ENCODE results near the gene RIT1. TPM values are rescaled to one million over a fixed set of nuclear protein-coding genes. Genes with fewer than 3 reads are reported as not detected.
"Not testable (repeated sequence)": the region's sequence is repeated elsewhere in the genome, so short reads cannot be mapped to it uniquely, and the experiment has no call there.

Gene RIT1
- total RNA-seq, 2 experiments from 2014 or later = 15.9 to 21.0 TPM

- no peak for TF ChIP-seq EZH2phosphoT487 (IDR thresholded peaks at IDR 0.05; ENCODE audit: borderline replicate concordance, low read depth, low read length)
- TF ChIP-seq, protein P1, sequence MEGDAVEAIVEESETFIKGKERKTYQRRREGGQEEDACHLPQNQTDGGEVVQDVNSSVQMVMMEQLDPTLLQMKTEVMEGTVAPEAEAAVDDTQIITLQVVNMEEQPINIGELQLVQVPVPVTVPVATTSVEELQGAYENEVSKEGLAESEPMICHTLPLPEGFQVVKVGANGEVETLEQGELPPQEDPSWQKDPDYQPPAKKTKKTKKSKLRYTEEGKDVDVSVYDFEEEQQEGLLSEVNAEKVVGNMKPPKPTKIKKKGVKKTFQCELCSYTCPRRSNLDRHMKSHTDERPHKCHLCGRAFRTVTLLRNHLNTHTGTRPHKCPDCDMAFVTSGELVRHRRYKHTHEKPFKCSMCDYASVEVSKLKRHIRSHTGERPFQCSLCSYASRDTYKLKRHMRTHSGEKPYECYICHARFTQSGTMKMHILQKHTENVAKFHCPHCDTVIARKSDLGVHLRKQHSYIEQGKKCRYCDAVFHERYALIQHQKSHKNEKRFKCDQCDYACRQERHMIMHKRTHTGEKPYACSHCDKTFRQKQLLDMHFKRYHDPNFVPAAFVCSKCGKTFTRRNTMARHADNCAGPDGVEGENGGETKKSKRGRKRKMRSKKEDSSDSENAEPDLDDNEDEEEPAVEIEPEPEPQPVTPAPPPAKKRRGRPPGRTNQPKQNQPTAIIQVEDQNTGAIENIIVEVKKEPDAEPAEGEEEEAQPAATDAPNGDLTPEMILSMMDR (conservative IDR thresholded peaks at IDR 0.05; ENCODE audit: low read length) = no peak
- no peaks in the 10 kb centered on the region for H3K9me2 ChIP-seq (ENCODE audit: insufficient read depth, low read length)
- H3K4me2 ChIP-seq (ENCODE audit: low read length) = 0 out of 2 replicates have a peak overlapping the region, but pooled peaks have one; percentile 10
- POLR2A ChIA-PET = interaction anchor here (0.6 to 1.5 kb wide), 8 partner anchors 10 to 62 kb away, joined by 3 to 6 read pairs (median 4); partner anchors contain the start of genes KHDC4 and SYT11
- no peaks in the 10 kb centered on the region for H3K9me3 ChIP-seq (ENCODE audit: low read length)
- CTCF ChIA-PET (ENCODE audit: unreplicated experiment) = no interaction called here
- H3K4me1 ChIP-seq (ENCODE audit: insufficient read depth, low read length, poor library complexity, severe bottlenecking) = peaks cover 17% of the 10 kb centered on the region
- H3K27ac ChIP-seq (ENCODE audit: low read depth, low read length, poor library complexity, severe bottlenecking) = peak overlapping the region; percentile 19
- H3K79me2 ChIP-seq (ENCODE audit: insufficient read depth, low read depth, low read length) = no peaks in the 10 kb centered on the region; the same call in 1 of the 2 replicates
- no peak overlapping the region for H3K4me3 ChIP-seq (ENCODE audit: low read depth, low read length, poor library complexity, severe bottlenecking)
- intact Hi-C loops (cut with micrococcal nuclease; ENCODE audit: unreplicated experiment) = no loop called here
- H3K36me3 ChIP-seq (ENCODE audit: insufficient read depth, low read length) = peaks cover 87% of the 10 kb centered on the region
- no TSS peak for BruUV-seq (replicated peaks)
- H4K20me1 ChIP-seq (ENCODE audit: insufficient read depth, low read length) = no peaks in the 10 kb centered on the region
- no peak for DNase-seq (ENCODE audit: low spot score)
- no peak overlapping the region for H2AFZ ChIP-seq (ENCODE audit: low read length)
Observed at GRCh38 chr1:155898888-155899287, 12.3 kb downstream of the RIT1 start.

DNA sequence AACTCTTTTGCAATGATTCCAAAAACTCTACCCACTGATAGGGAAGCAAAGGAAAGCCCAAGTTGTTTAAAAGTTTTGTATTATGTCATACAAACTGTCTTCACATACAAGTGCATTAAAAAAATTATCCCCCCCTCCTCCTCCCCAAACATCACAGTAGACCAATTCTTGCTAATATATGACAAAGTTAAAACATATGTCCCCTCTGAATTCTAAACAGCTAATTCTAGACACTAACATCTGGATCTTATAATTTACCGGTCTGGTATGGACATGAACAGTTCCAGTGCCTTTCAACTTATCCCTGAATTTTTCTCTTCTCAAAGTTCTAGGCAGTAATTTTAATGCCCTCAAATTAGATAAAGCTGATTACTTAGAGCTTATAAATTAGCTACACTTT lies 13.4 kb downstream of the RIT1 start:
- Histone ChIP-seq H3K4me3 (ENCODE audit: low read depth, low read length, poor library complexity, severe bottlenecking) (no peak overlapping the region), H3K79me2 (ENCODE audit: insufficient read depth, low read depth, low read length) (no peaks in the 10 kb centered on the region; the same call in 1 of the 2 replicates), H3K36me3 (ENCODE audit: insufficient read depth, low read length) (peaks cover 78% of the 10 kb centered on the region), H3K4me2 (ENCODE audit: low read length) (no peak overlapping the region), H3K4me1 (ENCODE audit: insufficient read depth, low read length, poor library complexity, severe bottlenecking) (peaks cover 27% of the 10 kb centered on the region), H3K27ac (ENCODE audit: low read depth, low read length, poor library complexity, severe bottlenecking) (no peak overlapping the region), H4K20me1 (ENCODE audit: insufficient read depth, low read length) (no peaks in the 10 kb centered on the region), H3K9me3 (ENCODE audit: low read length) (no peaks in the 10 kb centered on the region), H2AFZ (ENCODE audit: low read length) (no peak overlapping the region), H3K9me2 (ENCODE audit: insufficient read depth, low read length) (no peaks in the 10 kb centered on the region)
- TF ChIP-seq, protein P1 (conservative IDR thresholded peaks at IDR 0.05; ENCODE audit: low read length) = no peak
- no peak for TF ChIP-seq EZH2phosphoT487 (IDR thresholded peaks at IDR 0.05; ENCODE audit: borderline replicate concordance, low read depth, low read length)
- DNase-seq (ENCODE audit: low spot score) = no peak
- BruUV-seq (replicated peaks) = no TSS peak
- intact Hi-C loops (cut with micrococcal nuclease; ENCODE audit: unreplicated experiment) = no loop called here
- POLR2A ChIA-PET = interaction anchor here (0.6 to 1.5 kb wide), 7 partner anchors 11 to 136 kb away, joined by 3 to 6 read pairs (median 5); partner anchors contain the start of gene KHDC4
- CTCF ChIA-PET (ENCODE audit: unreplicated experiment) = no interaction called here

- H3K9me3 ChIP-seq (ENCODE audit: low read length); CTCF ChIA-PET (ENCODE audit: unreplicated experiment); H3K4me2 ChIP-seq (ENCODE audit: low read length); DNase-seq (ENCODE audit: low spot score); H3K27ac ChIP-seq (ENCODE audit: low read depth, low read length, poor library complexity, severe bottlenecking); intact Hi-C loops (cut with micrococcal nuclease; ENCODE audit: unreplicated experiment); H4K20me1 ChIP-seq (ENCODE audit: insufficient read depth, low read length); BruUV-seq (replicated peaks); H3K4me3 ChIP-seq (ENCODE audit: low read depth, low read length, poor library complexity, severe bottlenecking); POLR2A ChIA-PET; H3K79me2 ChIP-seq (ENCODE audit: insufficient read depth, low read depth, low read length); H2AFZ ChIP-seq (ENCODE audit: low read length); H3K9me2 ChIP-seq (ENCODE audit: insufficient read depth, low read length): not testable (repeated sequence)
- Histone ChIP-seq H3K4me1 (ENCODE audit: insufficient read depth, low read length, poor library complexity, severe bottlenecking) (peaks cover 27% of the 10 kb centered on the region), H3K36me3 (ENCODE audit: insufficient read depth, low read length) (peaks cover 69% of the 10 kb centered on the region)
Observed at GRCh38 chr1:155896476-155896875, 14.7 kb downstream of the RIT1 start.

DNA sequence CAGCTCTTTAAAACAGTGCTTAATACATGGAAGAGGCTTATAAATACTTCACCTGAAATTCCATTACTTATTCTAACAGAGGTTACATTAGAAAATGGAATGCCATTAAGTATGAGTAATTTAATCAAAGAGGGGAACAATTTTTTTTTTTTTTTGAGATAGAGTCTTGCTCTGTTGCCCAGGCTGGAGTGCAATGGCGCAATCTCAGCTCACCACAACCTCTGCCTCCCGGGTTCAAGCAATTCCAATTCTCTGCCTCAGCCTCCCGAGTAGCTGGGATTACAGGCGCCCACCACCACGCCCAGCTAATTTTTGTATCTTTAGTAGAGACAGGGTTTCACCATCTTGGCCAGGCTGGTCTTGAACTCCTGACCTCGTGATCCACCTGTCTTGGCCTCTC lies 15.5 kb downstream of the RIT1 start:
- H3K4me3 ChIP-seq (ENCODE audit: low read depth, low read length, poor library complexity, severe bottlenecking); BruUV-seq (replicated peaks); H3K27ac ChIP-seq (ENCODE audit: low read depth, low read length, poor library complexity, severe bottlenecking); CTCF ChIA-PET (ENCODE audit: unreplicated experiment); H3K9me3 ChIP-seq (ENCODE audit: low read length); H4K20me1 ChIP-seq (ENCODE audit: insufficient read depth, low read length); H3K9me2 ChIP-seq (ENCODE audit: insufficient read depth, low read length); H2AFZ ChIP-seq (ENCODE audit: low read length); DNase-seq (ENCODE audit: low spot score); H3K79me2 ChIP-seq (ENCODE audit: insufficient read depth, low read depth, low read length); H3K4me2 ChIP-seq (ENCODE audit: low read length); intact Hi-C loops (cut with micrococcal nuclease; ENCODE audit: unreplicated experiment): not testable (repeated sequence)
- Histone ChIP-seq H3K4me1 (ENCODE audit: insufficient read depth, low read length, poor library complexity, severe bottlenecking) (peaks cover 27% of the 10 kb centered on the region), H3K36me3 (ENCODE audit: insufficient read depth, low read length) (peaks cover 61% of the 10 kb centered on the region)
- POLR2A ChIA-PET = interaction anchor here (0.9 to 3.8 kb wide), 2 partner anchors 12 to 36 kb away, joined by 5 to 17 read pairs; partner anchors contain the start of gene SYT11

Measured in OCI-LY7 (cell line).